ENCODE results near the gene NPTX1. TPM values are rescaled to one million over a fixed set of nuclear protein-coding genes. Genes with fewer than 3 reads are reported as not detected.

NPTX1 gene
- total and polyA plus RNA-seq, 7 donors, result 0.25 to 1.3 (median 0.67) TPM

DNA sequence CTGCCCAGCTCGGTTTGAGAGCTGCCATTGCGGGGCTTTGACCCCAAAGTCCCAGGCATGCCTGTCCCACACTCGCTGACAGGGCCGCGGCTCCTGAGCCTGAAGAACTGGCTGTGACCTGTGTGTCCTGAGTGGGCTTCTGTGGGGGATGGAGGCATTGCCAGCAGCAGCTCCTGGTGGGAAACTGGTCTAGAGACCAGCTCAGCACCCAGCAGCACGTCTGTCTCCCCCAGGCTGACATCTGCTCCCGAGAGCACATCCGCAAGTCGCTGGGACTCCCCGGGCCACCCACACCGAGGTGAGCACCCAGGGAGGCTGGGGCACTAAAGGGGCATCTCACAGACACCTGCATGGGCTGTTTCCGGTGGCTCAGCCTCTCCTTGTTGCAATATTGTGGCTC is 48.0 kb downstream of the NPTX1 start:
- H3K27ac ChIP-seq, result no peak overlapping the region
- no peaks in the 10 kb centered on the region for H3K27me3 ChIP-seq (ENCODE audit: insufficient read depth in 3 of 3, low read length in 2 of 3)
- no peak overlapping the region for H3K4me3 ChIP-seq
- H3K9me3 ChIP-seq, result no peaks in the 10 kb centered on the region
- peaks cover 0 to 23% of the 10 kb centered on the region in 2 donors for H3K36me3 ChIP-seq (ENCODE audit: insufficient read depth in 1 of 2, low read depth in 1 of 2)
- TF ChIP-seq, protein P1, sequence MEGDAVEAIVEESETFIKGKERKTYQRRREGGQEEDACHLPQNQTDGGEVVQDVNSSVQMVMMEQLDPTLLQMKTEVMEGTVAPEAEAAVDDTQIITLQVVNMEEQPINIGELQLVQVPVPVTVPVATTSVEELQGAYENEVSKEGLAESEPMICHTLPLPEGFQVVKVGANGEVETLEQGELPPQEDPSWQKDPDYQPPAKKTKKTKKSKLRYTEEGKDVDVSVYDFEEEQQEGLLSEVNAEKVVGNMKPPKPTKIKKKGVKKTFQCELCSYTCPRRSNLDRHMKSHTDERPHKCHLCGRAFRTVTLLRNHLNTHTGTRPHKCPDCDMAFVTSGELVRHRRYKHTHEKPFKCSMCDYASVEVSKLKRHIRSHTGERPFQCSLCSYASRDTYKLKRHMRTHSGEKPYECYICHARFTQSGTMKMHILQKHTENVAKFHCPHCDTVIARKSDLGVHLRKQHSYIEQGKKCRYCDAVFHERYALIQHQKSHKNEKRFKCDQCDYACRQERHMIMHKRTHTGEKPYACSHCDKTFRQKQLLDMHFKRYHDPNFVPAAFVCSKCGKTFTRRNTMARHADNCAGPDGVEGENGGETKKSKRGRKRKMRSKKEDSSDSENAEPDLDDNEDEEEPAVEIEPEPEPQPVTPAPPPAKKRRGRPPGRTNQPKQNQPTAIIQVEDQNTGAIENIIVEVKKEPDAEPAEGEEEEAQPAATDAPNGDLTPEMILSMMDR (IDR thresholded peaks at IDR 0.05), result no peak
- ATAC-seq (no peak), DNase-seq (peak in 1 of 2 donors; percentile 35)
- peaks cover 9% of the 10 kb centered on the region for H3K4me1 ChIP-seq
- intact Hi-C loops (cut with DNase I), result loop anchor here in 1 of 2 donors (10.0 kb wide), 2 partner anchors 446 to 666 kb away; no protein-coding TSS in a partner anchor
- WGBS, 3 donors, result 88 to 94% (median 93%) methylated on average over 12 of the region's 12 CpGs

DNA sequence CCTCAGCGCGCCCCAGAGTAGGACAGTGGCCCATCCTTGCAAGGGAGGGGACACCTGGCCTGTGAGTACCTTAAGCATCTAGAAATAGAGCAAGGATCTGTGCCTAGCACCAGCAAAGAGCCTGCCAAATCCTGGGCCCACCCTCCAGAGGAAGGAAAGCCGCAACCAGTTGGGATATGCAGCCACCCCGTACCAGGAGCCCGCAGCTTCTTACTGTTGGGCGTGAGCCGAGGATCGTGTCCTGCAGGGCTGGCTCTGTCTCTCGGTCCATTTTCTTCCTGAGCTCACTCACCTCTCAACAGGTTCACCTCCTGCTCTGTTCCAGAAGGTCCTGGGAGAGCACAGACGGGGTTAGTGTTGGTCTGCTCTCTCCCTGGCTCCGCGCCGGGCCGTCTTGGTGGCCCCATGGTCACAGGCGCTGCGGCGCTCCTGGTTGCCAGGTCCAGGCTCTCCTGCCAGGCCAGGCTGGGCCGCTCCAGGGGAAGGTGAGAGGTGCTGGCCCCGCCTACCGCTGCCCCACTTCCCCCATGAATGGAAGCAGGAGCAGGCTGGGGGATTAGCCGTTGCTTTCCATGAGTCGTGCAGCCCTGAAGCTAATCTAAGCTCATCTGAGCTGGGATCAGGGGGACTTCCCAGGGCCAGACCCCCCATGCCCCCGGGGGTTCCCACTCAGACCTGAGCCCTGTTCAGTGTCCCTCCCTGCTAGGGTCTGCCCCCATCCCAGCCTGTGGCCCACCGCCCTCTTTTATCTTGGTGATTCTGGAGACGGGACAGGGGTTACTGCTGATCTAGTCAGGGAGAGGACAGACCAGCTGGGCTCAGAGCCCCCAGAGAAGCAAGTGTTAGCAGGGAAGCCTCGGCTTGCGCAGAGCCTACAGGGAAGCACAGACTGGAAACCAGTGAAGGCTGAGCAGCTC is 48.8 kb downstream of the NPTX1 start:
- peak in 1 of 2 donors; percentile 54 for DNase-seq
- Histone ChIP-seq H3K36me3 (ENCODE audit: insufficient read depth in 1 of 2, low read depth in 1 of 2) (peaks cover 0 to 23% of the 10 kb centered on the region in 2 donors), H3K27me3 (ENCODE audit: insufficient read depth in 3 of 3, low read length in 2 of 3) (no peaks in the 10 kb centered on the region), H3K9me3 (no peaks in the 10 kb centered on the region), H3K4me3 (no peak overlapping the region), H3K4me1 (peaks cover 17% of the 10 kb centered on the region), H3K27ac (no peak overlapping the region)
- intact Hi-C loops (cut with DNase I), result loop anchor here (2.0 to 10.0 kb wide), 4 partner anchors 145 to 667 kb away; no protein-coding TSS in a partner anchor
- TF ChIP-seq, protein P1 (IDR thresholded peaks at IDR 0.05), result no peak
- ATAC-seq, result no peak
- 87 to 91% (median 88%) methylated on average over 26 to 27 of the region's 27 CpGs for WGBS, 3 donors

DNA sequence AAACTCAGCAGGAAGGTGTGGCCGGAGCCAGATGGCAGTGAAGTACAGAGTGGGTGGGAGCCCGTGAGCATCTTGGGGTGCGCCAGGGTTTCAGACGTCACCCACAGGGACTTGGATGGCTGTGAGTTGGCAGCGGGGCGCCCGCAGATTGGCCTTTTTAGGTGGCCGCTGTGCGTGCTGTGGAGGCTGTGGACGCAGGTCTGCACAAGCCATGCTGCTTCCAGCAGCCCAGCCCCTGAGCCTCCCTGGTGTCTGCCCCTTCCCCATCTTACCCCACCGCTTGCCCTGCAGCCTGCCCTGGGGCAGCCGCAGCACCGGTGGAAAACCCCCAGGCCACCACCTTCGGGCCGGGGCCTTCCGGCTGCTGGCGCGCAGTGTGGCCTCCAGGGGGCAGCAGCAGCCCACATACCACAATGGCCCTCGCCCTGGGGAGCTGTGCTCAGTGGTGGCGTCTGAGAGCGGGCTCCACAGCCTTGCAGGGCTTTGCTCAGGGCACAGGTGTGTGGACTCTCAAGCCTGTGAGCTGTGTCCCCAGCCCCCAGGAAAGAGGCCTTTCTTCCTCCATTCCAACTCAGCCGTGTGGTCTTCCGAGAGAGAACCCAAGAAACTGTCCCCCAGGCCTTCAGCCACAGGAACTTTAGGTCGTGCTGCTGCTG is 49.6 kb downstream of the NPTX1 start:
- peaks cover 0 to 23% of the 10 kb centered on the region in 2 donors for H3K36me3 ChIP-seq (ENCODE audit: insufficient read depth in 1 of 2, low read depth in 1 of 2)
- no peak overlapping the region for H3K4me3 ChIP-seq
- WGBS, 3 donors, result 41 to 44% (median 41%) methylated on average over 24 of the region's 24 CpGs
- DNase-seq (peak; percentile 75 to 90), ATAC-seq (peak; percentile 81 to 87 (median 82))
- intact Hi-C loops (cut with DNase I), result loop anchor here (2.0 to 10.0 kb wide), 4 partner anchors 146 to 668 kb away; no protein-coding TSS in a partner anchor
- peaks cover 17% of the 10 kb centered on the region for H3K4me1 ChIP-seq
- no peaks in the 10 kb centered on the region for H3K9me3 ChIP-seq
- TF ChIP-seq, protein P1 (IDR thresholded peaks at IDR 0.05), result peak; percentile 97
- no peaks in the 10 kb centered on the region for H3K27me3 ChIP-seq (ENCODE audit: insufficient read depth in 3 of 3, low read length in 2 of 3)
- no peak overlapping the region for H3K27ac ChIP-seq

DNA sequence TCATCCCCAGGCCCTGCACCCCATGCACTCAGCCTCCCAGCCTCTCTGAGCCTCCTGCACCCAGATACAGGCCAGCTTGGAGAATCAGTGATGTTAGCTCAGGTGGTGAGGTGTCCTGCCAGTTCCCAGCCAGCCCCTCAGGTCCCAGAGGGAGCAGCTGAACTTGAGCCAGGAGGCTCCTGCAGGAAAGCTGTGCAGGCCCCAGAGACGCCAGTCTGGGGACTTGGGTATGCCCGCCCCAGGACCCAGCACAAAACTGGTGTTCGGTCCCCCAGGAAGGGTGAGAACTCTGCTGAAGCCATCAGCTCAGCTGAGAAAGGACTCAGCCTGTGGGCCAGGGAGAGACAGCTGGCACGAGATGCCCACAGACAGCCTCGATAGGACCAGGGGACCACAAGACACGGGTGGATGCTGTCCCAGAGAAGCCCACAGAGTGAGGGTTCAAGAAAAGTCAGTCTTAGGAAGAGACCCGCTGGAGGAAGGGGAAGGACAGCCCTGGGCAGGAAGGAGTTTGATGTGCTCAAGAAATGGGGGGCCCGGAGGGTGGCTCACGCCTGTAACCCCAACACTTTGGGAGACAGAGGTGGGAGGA is 50.5 kb downstream of the NPTX1 start:
- H3K9me3 ChIP-seq, result no peaks in the 10 kb centered on the region
- DNase-seq, result no peak
- no peak overlapping the region for H3K4me3 ChIP-seq
- H3K27me3 ChIP-seq (ENCODE audit: insufficient read depth in 3 of 3, low read length in 2 of 3), result no peaks in the 10 kb centered on the region
- peaks cover 17% of the 10 kb centered on the region for H3K4me1 ChIP-seq
- 85 to 97% (median 90%) methylated on average over 9 of the region's 9 CpGs for WGBS, 3 donors
- TF ChIP-seq, protein P1 (IDR thresholded peaks at IDR 0.05), result no peak
- H3K36me3 ChIP-seq (ENCODE audit: insufficient read depth in 1 of 2, low read depth in 1 of 2), result peaks cover 0 to 23% of the 10 kb centered on the region in 2 donors
- intact Hi-C loops (cut with DNase I), result loop anchor here (2.0 to 10.0 kb wide), 4 partner anchors 147 to 669 kb away; no protein-coding TSS in a partner anchor
- H3K27ac ChIP-seq, result no peak overlapping the region
- ATAC-seq, result no peak

Data from psoas muscle (tissue), 8 donors.